Spleen (tissue), 7 donors: ENCODE results near the gene DDX52.

Source experiments
- CTCF ChIP-seq, 11 experiments: fragments of 200-600 bp in 7 of 11; fragments of 450-650 bp in 4 of 11; sonication (generic) in 4 of 11; IDR thresholded peaks in 8 of 11; conservative IDR thresholded peaks in 3 of 11; 1 replicate in 7 of 11; 2 replicates in 4 of 11; pipeline versions ENCODE4 v1.4.0 to v1.8.0; 2016 to 2021; ENCODE audit warnings: antibody characterized with exemption in 11 of 11, inconsistent platforms in 4 of 11, mild to moderate bottlenecking in 1 of 11
- POLR2A ChIP-seq, 3 donors: fragments of 450-650 bp; IDR thresholded peaks; one replicate each; pipeline ENCODE4 v1.5.1; 2017; ENCODE audit warnings: antibody characterized with exemption in 3 of 3, mild to moderate bottlenecking in 1 of 3
- POLR2AphosphoS5 ChIP-seq, 3 donors: sonication (generic); formaldehyde crosslinking; IDR thresholded peaks; one replicate each; pipeline ENCODE4 v1.5.1; 2017; ENCODE audit warnings: antibody characterized with exemption in 3 of 3
- donor health status: DM: no; HTN: no; CAD: no; lungs with moderate emphysema.
- donor health status: DM: no; HTN: no; CAD: no.
- donor health status: DM: no; HTN: no; CAD: no.

GRCh38 chr17:37662353-37662752 is 19.1 kb upstream of the DDX52 start:
- no peak for TF ChIP-seq CTCF (IDR thresholded peaks at IDR 0.05 in 8 of 11, conservative IDR thresholded peaks at IDR 0.05 in 3 of 11)
- no peak for TF ChIP-seq POLR2AphosphoS5 (IDR thresholded peaks at IDR 0.05)
- no peak for TF ChIP-seq POLR2A (IDR thresholded peaks at IDR 0.05)
